Activated T-cell treated with anti-CD3 and anti-CD28 coated beads, Interleukin-2, amount 50 U/mL, for 4 hours (primary cell): ENCODE measurements around the gene LCAT. TPM values are rescaled to one million over a fixed set of nuclear protein-coding genes. Genes with fewer than 3 reads are reported as not detected.

Experiments used
- ATAC-seq, 2 donors: fragments of 200-7000 bp; cut with Tn5 transposase; one replicate each; pipeline ENCODE4 v1.10.0; 2021
- DNase-seq: peaks from one replicate; pipeline ENCODE4 v3.0.0-alpha.2; 2020
- H3K27me3 Mint-ChIP-seq: one replicate; pipeline ENCODE4 v1.8.0; 2021; ENCODE audit warnings: low read depth, mixed read lengths
- H3K36me3 Mint-ChIP-seq: one replicate; pipeline ENCODE4 v1.8.0; 2022; ENCODE audit warnings: mixed read lengths; ENCODE audit not compliant: insufficient read depth
- H3K4me1 Mint-ChIP-seq: one replicate; pipeline ENCODE4 v1.8.0; 2021; ENCODE audit warnings: low read depth, mixed read lengths
- H3K4me3 Mint-ChIP-seq: one replicate; pipeline ENCODE4 v1.8.0; 2021; ENCODE audit warnings: mild to moderate bottlenecking, moderate library complexity, mixed read lengths
- H3K9me3 Mint-ChIP-seq: one replicate; pipeline ENCODE4 v1.8.0; 2021; ENCODE audit warnings: mixed read lengths
- total RNA-seq, 3 donors: library from RNA; stranded (reverse); gene quantifications; one replicate each; pipeline ENCODE4 v1.2.1, GENCODE V29; 2021

Gene LCAT
- total RNA-seq, 3 donors from 2014 or later, result 8.0 to 9.1 (median 8.1) TPM

- Mint-ChIP-seq H3K27me3 (no peaks in the 10 kb centered on the region), H3K36me3 (peaks cover 17% of the 10 kb centered on the region), H3K4me3 (peak overlapping the region; percentile 99), H3K4me1 (peaks cover 32% of the 10 kb centered on the region), H3K9me3 (no peaks in the 10 kb centered on the region)
- ATAC-seq, result peak; percentile 91 to 92
- peak; percentile 93 for DNase-seq
Measured at GRCh38 chr16:67935402-67936123, 8.4 kb downstream of the LCAT start.

- Mint-ChIP-seq H3K27me3 (no peaks in the 10 kb centered on the region), H3K9me3 (no peaks in the 10 kb centered on the region), H3K4me3 (peak overlapping the region; percentile 99), H3K4me1 (peaks cover 27% of the 10 kb centered on the region), H3K36me3 (peaks cover 17% of the 10 kb centered on the region)
- DNase-seq (no peak), ATAC-seq (no peak)
Measured at GRCh38 chr16:67935101-67935401, 8.9 kb downstream of the LCAT start.

GRCh38 chr16:67934306-67935100 lies 9.4 kb downstream of the LCAT start:
- DNase-seq (no peak), ATAC-seq (no peak)
- Mint-ChIP-seq H3K9me3 (no peaks in the 10 kb centered on the region), H3K36me3 (peaks cover 17% of the 10 kb centered on the region), H3K4me1 (peaks cover 21% of the 10 kb centered on the region), H3K27me3 (no peaks in the 10 kb centered on the region), H3K4me3 (peak overlapping the region; percentile 99)

GRCh38 chr16:67933805-67934204 lies 10.1 kb downstream of the LCAT start:
- H3K4me1 Mint-ChIP-seq, result peaks cover 20% of the 10 kb centered on the region
- ATAC-seq (no peak), DNase-seq (no peak)
- no peaks in the 10 kb centered on the region for H3K27me3 Mint-ChIP-seq
- H3K4me3 Mint-ChIP-seq, result peak overlapping the region; percentile 39
- no peaks in the 10 kb centered on the region for H3K9me3 Mint-ChIP-seq
- peaks cover 17% of the 10 kb centered on the region for H3K36me3 Mint-ChIP-seq

GRCh38 chr16:67932462-67932840 lies 11.5 kb downstream of the LCAT start:
- Mint-ChIP-seq H3K36me3 (peaks cover 17% of the 10 kb centered on the region), H3K27me3 (no peaks in the 10 kb centered on the region), H3K4me1 (peaks cover 22% of the 10 kb centered on the region), H3K4me3 (no peak overlapping the region), H3K9me3 (no peaks in the 10 kb centered on the region)
- no peak for ATAC-seq
- DNase-seq, result no peak

GRCh38 chr16:67931712-67932461 lies 12.0 kb downstream of the LCAT start, which contains the start of gene CTRL:
Gene CTRL (minus strand): TSS chr16:67931862. CDS start chr16:67931852, 10 bp downstream.
- no peak within 1 kb of the TSS for H3K4me3 Mint-ChIP-seq
- DNase-seq (no peak), ATAC-seq (no peak)
- peaks cover 17% of the 10 kb centered on the region for H3K36me3 Mint-ChIP-seq
- H3K9me3 Mint-ChIP-seq, result no peaks in the 10 kb centered on the region
- no peaks in the 10 kb centered on the region for H3K27me3 Mint-ChIP-seq
- peaks cover 16% of the 10 kb centered on the region for H3K4me1 Mint-ChIP-seq

GRCh38 chr16:67930678-67931211 lies 13.2 kb downstream of the LCAT start:
- ATAC-seq, result no peak
- DNase-seq, result no peak
- Mint-ChIP-seq H3K9me3 (no peaks in the 10 kb centered on the region), H3K4me1 (peaks cover 16% of the 10 kb centered on the region), H3K27me3 (no peaks in the 10 kb centered on the region), H3K36me3 (peaks cover 15% of the 10 kb centered on the region), H3K4me3 (no peak overlapping the region)

- Mint-ChIP-seq H3K36me3 (peaks cover 9% of the 10 kb centered on the region), H3K4me1 (peaks cover 14% of the 10 kb centered on the region), H3K4me3 (no peak overlapping the region), H3K9me3 (no peaks in the 10 kb centered on the region), H3K27me3 (no peaks in the 10 kb centered on the region)
- no peak for ATAC-seq
- DNase-seq, result no peak
Measured at GRCh38 chr16:67930191-67930590, 13.7 kb downstream of the LCAT start.

- ATAC-seq (peak; percentile 84 to 88), DNase-seq (peak; percentile 74)
- Mint-ChIP-seq H3K27me3 (no peaks in the 10 kb centered on the region), H3K36me3 (peaks cover 3% of the 10 kb centered on the region), H3K4me3 (no peak overlapping the region), H3K9me3 (no peaks in the 10 kb centered on the region), H3K4me1 (peaks cover 5% of the 10 kb centered on the region)
Measured at GRCh38 chr16:67928561-67929364, 15.2 kb downstream of the LCAT start.

GRCh38 chr16:67928147-67928546 lies 15.8 kb downstream of the LCAT start:
- ATAC-seq (no peak), DNase-seq (no peak)
- H3K4me3 Mint-ChIP-seq, result no peak overlapping the region
- H3K27me3 Mint-ChIP-seq, result no peaks in the 10 kb centered on the region
- H3K9me3 Mint-ChIP-seq, result no peaks in the 10 kb centered on the region
- H3K36me3 Mint-ChIP-seq, result no peaks in the 10 kb centered on the region
- H3K4me1 Mint-ChIP-seq, result peaks cover 6% of the 10 kb centered on the region

GRCh38 chr16:67927131-67927941 lies 16.6 kb downstream of the LCAT start:
- H3K27me3 Mint-ChIP-seq, result no peaks in the 10 kb centered on the region
- H3K4me3 Mint-ChIP-seq, result no peak overlapping the region
- DNase-seq (no peak), ATAC-seq (no peak)
- peaks cover 7% of the 10 kb centered on the region for H3K4me1 Mint-ChIP-seq
- H3K36me3 Mint-ChIP-seq, result peaks cover 2% of the 10 kb centered on the region
- H3K9me3 Mint-ChIP-seq, result no peaks in the 10 kb centered on the region

GRCh38 chr16:67926181-67926750 lies 17.7 kb downstream of the LCAT start:
- no peak overlapping the region for H3K4me3 Mint-ChIP-seq
- ATAC-seq (no peak), DNase-seq (no peak)
- peaks cover 14% of the 10 kb centered on the region for H3K4me1 Mint-ChIP-seq
- H3K9me3 Mint-ChIP-seq, result no peaks in the 10 kb centered on the region
- H3K27me3 Mint-ChIP-seq, result no peaks in the 10 kb centered on the region
- H3K36me3 Mint-ChIP-seq, result peaks cover 4% of the 10 kb centered on the region
